A549 (cell line): ENCODE results near the gene ALDOA. TPM values are rescaled to one million over a fixed set of nuclear protein-coding genes. Genes with fewer than 3 reads are reported as not detected.

Experiments used
- ATAC-seq, 2 experiments: fragments of 200-7000 bp in 1 of 2; fragments of >200 bp in 1 of 2; cut with Nextera tagmentation in 1 of 2; cut with Tn5 transposase in 1 of 2; 3 replicates each; pipeline versions ENCODE4 v1.8.0 to v1.9.1; 2018 to 2020; ENCODE audit warnings: mild to moderate bottlenecking in 1 of 2, moderate library complexity in 1 of 2
- CTCF ChIA-PET: fragments of 300-600 bp; sonication (Branson Sonifier 250); formaldehyde crosslinking; extraction: SDS; loops from one replicate; lab custom pipeline; 2021; ENCODE audit warnings: antibody characterized with exemption, inconsistent platforms; lab: Yijun Ruan, JAX
- POLR2A ChIA-PET: fragments of 350-600 bp; formaldehyde crosslinking; extraction: SDS; loops from one replicate; lab custom pipeline; 2021; ENCODE audit warnings: antibody characterized with exemption, inconsistent platforms; lab: Yijun Ruan, JAX
- DNase-seq, 2 experiments: peaks; one replicate each; pipeline versions ENCODE4 v3.0.0 to v3.0.0-alpha.2; 2011 to 2016; ENCODE audit warnings: low read depth in 1 of 2, low spot score in 1 of 2
- FAIRE-seq: peaks from 2 replicates; lab custom pipeline; 2011; peaks lifted over from hg19 to GRCh38; lab: Jason Lieb, UNC
- H3K27ac ChIP-seq, 2 experiments: fragments of >200 bp; sonication (Bioruptor Twin); formaldehyde crosslinking; 3 replicates each; pipeline ENCODE4 v1.5.1; 2016 to 2017
- H3K4me1 ChIP-seq: fragments of >200 bp; sonication (Bioruptor Twin); formaldehyde crosslinking; 3 replicates; pipeline ENCODE4 v1.6.1; 2016
- H3K4me2 ChIP-seq: fragments of >200 bp; sonication (Bioruptor Twin); formaldehyde crosslinking; 3 replicates; pipeline ENCODE4 v1.6.1; 2016
- H3K4me3 ChIP-seq: fragments of >200 bp; sonication (Bioruptor Twin); formaldehyde crosslinking; 3 replicates; pipeline ENCODE4 v1.5.1; 2016
- H3K9me3 ChIP-seq: fragments of >200 bp; sonication (Bioruptor Twin); formaldehyde crosslinking; 3 replicates; pipeline ENCODE4 v1.6.1; 2016
- CTCF ChIP-seq: fragments of >200 bp; sonication (Bioruptor Twin); formaldehyde crosslinking; IDR thresholded peaks from 3 replicates; pipeline ENCODE4 v1.5.1; 2016
- E2F6 ChIP-seq: IDR thresholded peaks from 2 replicates; pipeline ENCODE4 v1.6.1; 2012; ENCODE audit warnings: low read depth, borderline replicate concordance
- EHMT2 ChIP-seq: fragments of 200-600 bp; sonication (generic); IDR thresholded peaks from 2 replicates; pipeline ENCODE4 v1.6.1; 2016; ENCODE audit warnings: antibody characterized with exemption, low read depth, mild to moderate bottlenecking, moderate library complexity
- ELK1 ChIP-seq: fragments of 150-350 bp; IDR thresholded peaks from 2 replicates; pipeline ENCODE4 v1.6.1; 2014; ENCODE audit warnings: low read depth, mild to moderate bottlenecking, low read length
- EP300 ChIP-seq, 2 experiments: fragments of >200 bp; sonication (Bioruptor Twin); formaldehyde crosslinking; IDR thresholded peaks; 2 replicates in 1 of 2; 3 replicates in 1 of 2; pipeline ENCODE4 v1.6.1; 2016 to 2017
- HDAC2 ChIP-seq: fragments of 200-600 bp; sonication (generic); IDR thresholded peaks from 2 replicates; pipeline ENCODE4 v1.6.1; 2016
- HOXB5 ChIP-seq: fragments of 250-450 bp; sonication (Bioruptor Pico); IDR thresholded peaks from 2 replicates; pipeline ENCODE4 v1.5.0; 2020; ENCODE audit warnings: mild to moderate bottlenecking, moderate library complexity
- MAFK ChIP-seq: fragments of 450-650 bp; IDR thresholded peaks from 2 replicates; pipeline ENCODE4 v1.6.1; 2014; ENCODE audit not compliant: partially characterized antibody
- NFE2L2 ChIP-seq: fragments of 150-350 bp; conservative IDR thresholded peaks from 2 replicates; pipeline ENCODE4 v1.6.1; 2014; ENCODE audit warnings: low read length
- NR3C1 ChIP-seq: fragments of >200 bp; sonication (Bioruptor Twin); formaldehyde crosslinking; IDR thresholded peaks from 3 replicates; pipeline ENCODE4 v1.6.1; 2017
- RAD21 ChIP-seq, 2 experiments: fragments of >200 bp in 1 of 2; sonication (Bioruptor Twin) in 1 of 2; formaldehyde crosslinking in 1 of 2; IDR thresholded peaks in 1 of 2; conservative IDR thresholded peaks in 1 of 2; 2 replicates in 1 of 2; 3 replicates in 1 of 2; pipeline ENCODE4 v1.6.1; 2012 to 2018; ENCODE audit warnings: inconsistent platforms in 1 of 2
- RARB ChIP-seq: fragments of 250-450 bp; sonication (Bioruptor Pico); IDR thresholded peaks from 2 replicates; pipeline ENCODE4 v1.8.0; 2021; ENCODE audit warnings: mild to moderate bottlenecking, moderate library complexity
- REST ChIP-seq: fragments of 200-600 bp; sonication (generic); IDR thresholded peaks from 2 replicates; pipeline ENCODE4 v1.6.1; 2016; ENCODE audit warnings: antibody characterized with exemption, mild to moderate bottlenecking, moderate library complexity
- RNF2 ChIP-seq: fragments of 200-600 bp; sonication (generic); IDR thresholded peaks from 2 replicates; pipeline ENCODE4 v1.6.1; 2016; ENCODE audit warnings: low read depth, mild to moderate bottlenecking, antibody characterized with exemption, moderate library complexity, borderline replicate concordance
- TFCP2L1 ChIP-seq: fragments of 250-450 bp; sonication (Bioruptor Pico); IDR thresholded peaks from 2 replicates; pipeline ENCODE4 v1.5.0; 2021; ENCODE audit warnings: mild to moderate bottlenecking
- ZNF302 ChIP-seq: fragments of 250-450 bp; sonication (Bioruptor Pico); IDR thresholded peaks from 2 replicates; pipeline ENCODE4 v1.9.0; 2021; ENCODE audit warnings: inconsistent platforms, mild to moderate bottlenecking, moderate library complexity
- WGBS: methylation state at CpG from one replicate; pipeline ENCODE4 v1.1.6; 2017; ENCODE audit errors: missing lambda C conversion rate; 5-methylcytosine and 5-hydroxymethylcytosine counted together
- polyA plus RNA-seq, 4 experiments: library from polyadenylated mRNA; depleted of rRNA in 3 of 4; stranded (reverse); fragments of >200 nt; fragmentation: RNase III in 1 of 4; extraction: RNeasy Plus Mini Kit Qiagen cat#74134 plus additional on column Dnase treatment in 1 of 4; gene quantifications; 2 replicates in 3 of 4; 3 replicates in 1 of 4; pipeline ENCODE4 v1.2.3, GENCODE V29; 2011 to 2017
- TF ChIP-seq, protein P1 (sequence below): fragments of >200 bp; sonication (Bioruptor Twin); formaldehyde crosslinking; IDR thresholded peaks from 3 replicates; pipeline ENCODE4 v1.6.1; 2016
- TF ChIP-seq, protein P2 (sequence below): IDR thresholded peaks from 2 replicates; pipeline ENCODE4 v1.6.1; 2012

The ALDOA gene
- polyA plus RNA-seq, 2 of the 4 experiments (the other 2 are of a cell fraction) = 741 to 1,286 TPM

DNA sequence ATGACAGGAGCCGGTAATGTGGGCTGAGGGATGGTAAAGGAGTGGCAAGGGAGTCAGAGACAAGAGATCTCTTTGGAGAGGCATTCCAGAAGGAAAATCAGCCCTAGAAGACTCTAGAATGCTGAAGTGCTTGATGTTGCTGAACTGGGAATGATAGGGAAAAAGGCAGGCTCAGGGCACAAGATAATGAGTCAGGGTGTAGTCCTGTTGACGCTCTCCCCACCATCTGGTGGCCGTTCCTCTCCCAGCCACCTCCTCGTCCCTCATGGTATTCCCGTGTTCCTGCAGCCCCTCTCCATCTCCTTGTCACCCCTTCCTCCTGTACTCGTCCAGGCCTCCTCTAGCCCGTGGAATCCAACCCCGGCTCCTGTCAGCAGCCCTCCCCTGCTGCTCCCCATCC, 11.1 kb upstream of the ALDOA start:
- H3K4me2 ChIP-seq = peak overlapping the region; percentile 96
- WGBS = 72% methylated on average over 8 of the region's 8 CpGs
- no peak for TF ChIP-seq EHMT2
- no peak for TF ChIP-seq ELK1
- TF ChIP-seq, protein P1, sequence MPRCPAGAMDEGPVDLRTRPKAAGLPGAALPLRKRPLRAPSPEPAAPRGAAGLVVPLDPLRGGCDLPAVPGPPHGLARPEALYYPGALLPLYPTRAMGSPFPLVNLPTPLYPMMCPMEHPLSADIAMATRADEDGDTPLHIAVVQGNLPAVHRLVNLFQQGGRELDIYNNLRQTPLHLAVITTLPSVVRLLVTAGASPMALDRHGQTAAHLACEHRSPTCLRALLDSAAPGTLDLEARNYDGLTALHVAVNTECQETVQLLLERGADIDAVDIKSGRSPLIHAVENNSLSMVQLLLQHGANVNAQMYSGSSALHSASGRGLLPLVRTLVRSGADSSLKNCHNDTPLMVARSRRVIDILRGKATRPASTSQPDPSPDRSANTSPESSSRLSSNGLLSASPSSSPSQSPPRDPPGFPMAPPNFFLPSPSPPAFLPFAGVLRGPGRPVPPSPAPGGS = no peak
- TF ChIP-seq NFE2L2 = no peak
- no peak for TF ChIP-seq NR3C1
- no peak for TF ChIP-seq TFCP2L1 (CRISPR knock-in tag)
- TF ChIP-seq HDAC2 = no peak
- no peak for TF ChIP-seq E2F6
- TF ChIP-seq MAFK = no peak
- TF ChIP-seq EP300 (IDR thresholded peaks at IDR 0.05) = no peak
- TF ChIP-seq HOXB5 (CRISPR knock-in tag) = no peak
- CTCF ChIA-PET = interaction anchor here (0.9 to 7.3 kb wide), 11 partner anchors 11 to 356 kb away, joined by 3 to 44 read pairs (median 5); partner anchors contain the start of genes ALDOA, PPP4C, TBX6 and TLCD3B
- ATAC-seq = peak in 1 of 2 experiments; percentile 3; a peak in 2 of 6 replicates
- FAIRE-seq = no peak
- H3K4me1 ChIP-seq = peaks cover 22% of the 10 kb centered on the region
- DNase-seq = no peak
- no peaks in the 10 kb centered on the region for H3K9me3 ChIP-seq
- peak overlapping the region in 1 of 2 experiments; percentile 88; a peak in 2 of 6 replicates for H3K27ac ChIP-seq
- H3K4me3 ChIP-seq = no peak overlapping the region
- POLR2A ChIA-PET = interaction anchor here (1.3 to 4.6 kb wide), 2 partner anchors 10 to 12 kb away, joined by 3 to 51 read pairs; partner anchors contain the start of gene ALDOA

DNA sequence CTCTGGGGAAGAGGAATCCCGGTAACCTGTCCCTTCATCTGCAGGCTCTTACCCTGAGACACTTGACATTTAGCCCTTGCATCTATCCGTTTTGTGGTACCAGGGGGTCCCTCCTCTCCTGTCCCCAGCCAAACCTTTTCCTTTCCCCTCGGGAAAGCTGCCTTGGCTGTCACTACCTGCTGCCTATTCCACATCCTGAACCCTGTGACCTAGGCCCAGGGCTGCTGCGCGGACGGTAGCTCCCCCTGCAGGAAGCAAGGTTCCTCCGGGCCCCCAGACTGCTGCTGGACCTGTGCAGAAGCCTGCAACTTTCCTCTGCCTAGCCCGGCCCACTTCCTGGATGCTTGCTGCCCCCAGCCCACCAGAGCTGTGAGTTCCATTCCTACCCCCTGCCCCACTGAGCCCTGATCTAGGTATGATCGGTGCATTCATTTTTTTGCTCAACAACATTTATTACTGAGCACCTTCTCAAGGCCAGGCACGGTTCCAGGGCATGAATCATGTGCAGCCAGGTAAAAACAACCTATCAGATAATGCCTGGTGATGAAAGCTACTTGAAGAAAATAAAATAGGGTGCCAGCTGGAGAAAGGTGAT, 10.5 kb upstream of the ALDOA start:
- ATAC-seq (peak; percentile 80 to 87), DNase-seq (peak; percentile 67 to 81), FAIRE-seq (no peak)
- ChIA-PET POLR2A (interaction anchor here (0.6 to 4.6 kb wide), 3 partner anchors 9 to 101 kb away, joined by 3 to 51 read pairs (median 5); partner anchors contain the start of gene ALDOA), CTCF (interaction anchor here (0.8 to 7.3 kb wide), 15 partner anchors 8 to 363 kb away, joined by 3 to 44 read pairs (median 4); partner anchors contain the start of genes ALDOA, PAGR1, PPP4C and TBX6)
- WGBS = 34% methylated on average over 9 of the region's 10 CpGs
- peak overlapping the region in 1 of 2 experiments; percentile 88; a peak in 1 of 6 replicates for H3K27ac ChIP-seq
- no peak overlapping the region for H3K4me3 ChIP-seq
- H3K4me2 ChIP-seq = peak overlapping the region; percentile 30; the same call in 2 of the 3 replicates
- peaks cover 22% of the 10 kb centered on the region for H3K4me1 ChIP-seq
- TF ChIP-seq ZNF302 (CRISPR knock-in tag) = no peak
- peak in 1 of 2 experiments; percentile 50; a peak in 3 of 5 replicates for TF ChIP-seq RAD21 (conservative IDR thresholded peaks at IDR 0.05 in 1 of 2, IDR thresholded peaks at IDR 0.05 in 1 of 2)
- no peak for TF ChIP-seq MAFK
- TF ChIP-seq CTCF = peak; percentile 38
- no peak for TF ChIP-seq RARB (CRISPR knock-in tag)
- no peak for TF ChIP-seq E2F6
- no peak for TF ChIP-seq REST
- no peak for TF ChIP-seq RNF2
- TF ChIP-seq, protein P2, sequence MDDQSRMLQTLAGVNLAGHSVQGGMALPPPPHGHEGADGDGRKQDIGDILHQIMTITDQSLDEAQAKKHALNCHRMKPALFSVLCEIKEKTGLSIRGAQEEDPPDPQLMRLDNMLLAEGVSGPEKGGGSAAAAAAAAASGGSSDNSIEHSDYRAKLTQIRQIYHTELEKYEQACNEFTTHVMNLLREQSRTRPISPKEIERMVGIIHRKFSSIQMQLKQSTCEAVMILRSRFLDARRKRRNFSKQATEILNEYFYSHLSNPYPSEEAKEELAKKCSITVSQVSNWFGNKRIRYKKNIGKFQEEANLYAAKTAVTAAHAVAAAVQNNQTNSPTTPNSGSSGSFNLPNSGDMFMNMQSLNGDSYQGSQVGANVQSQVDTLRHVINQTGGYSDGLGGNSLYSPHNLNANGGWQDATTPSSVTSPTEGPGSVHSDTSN = no peak
- no peaks in the 10 kb centered on the region for H3K9me3 ChIP-seq
